ENCODE measurements around the gene RMND5B. TPM values are rescaled to one million over a fixed set of nuclear protein-coding genes. Genes with fewer than 3 reads are reported as not detected.

The RMND5B gene
- total RNA-seq, 1 donor from 2014 or later, result 42.9 TPM

DNA sequence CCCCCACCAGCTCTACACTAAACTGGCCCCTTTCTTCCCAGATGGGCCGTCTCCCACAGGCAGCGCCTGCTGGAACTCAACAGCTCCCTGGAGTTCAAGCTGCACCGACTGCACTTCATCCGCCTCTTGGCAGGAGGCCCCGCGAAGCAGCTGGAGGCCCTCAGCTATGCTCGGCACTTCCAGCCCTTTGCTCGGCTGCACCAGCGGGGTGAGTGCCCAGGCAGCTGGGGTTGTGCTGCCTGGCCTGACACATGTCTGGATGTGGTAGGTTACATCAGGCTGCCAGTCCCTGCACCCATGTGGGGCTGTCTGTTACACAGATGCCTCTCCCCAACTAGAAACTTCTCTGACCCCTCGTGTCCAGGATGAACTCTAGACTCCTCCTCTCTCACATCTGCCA is 13.1 kb downstream of the RMND5B start:
- TF ChIP-seq, protein P1, sequence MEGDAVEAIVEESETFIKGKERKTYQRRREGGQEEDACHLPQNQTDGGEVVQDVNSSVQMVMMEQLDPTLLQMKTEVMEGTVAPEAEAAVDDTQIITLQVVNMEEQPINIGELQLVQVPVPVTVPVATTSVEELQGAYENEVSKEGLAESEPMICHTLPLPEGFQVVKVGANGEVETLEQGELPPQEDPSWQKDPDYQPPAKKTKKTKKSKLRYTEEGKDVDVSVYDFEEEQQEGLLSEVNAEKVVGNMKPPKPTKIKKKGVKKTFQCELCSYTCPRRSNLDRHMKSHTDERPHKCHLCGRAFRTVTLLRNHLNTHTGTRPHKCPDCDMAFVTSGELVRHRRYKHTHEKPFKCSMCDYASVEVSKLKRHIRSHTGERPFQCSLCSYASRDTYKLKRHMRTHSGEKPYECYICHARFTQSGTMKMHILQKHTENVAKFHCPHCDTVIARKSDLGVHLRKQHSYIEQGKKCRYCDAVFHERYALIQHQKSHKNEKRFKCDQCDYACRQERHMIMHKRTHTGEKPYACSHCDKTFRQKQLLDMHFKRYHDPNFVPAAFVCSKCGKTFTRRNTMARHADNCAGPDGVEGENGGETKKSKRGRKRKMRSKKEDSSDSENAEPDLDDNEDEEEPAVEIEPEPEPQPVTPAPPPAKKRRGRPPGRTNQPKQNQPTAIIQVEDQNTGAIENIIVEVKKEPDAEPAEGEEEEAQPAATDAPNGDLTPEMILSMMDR (IDR thresholded peaks at IDR 0.05; ENCODE audit: insufficient read depth, low read length, severe bottlenecking), result no peak
- Histone ChIP-seq H3K36me3 (ENCODE audit: control insufficient read depth, insufficient read depth, low read length) (peaks cover 27% of the 10 kb centered on the region), H3K4me3 (ENCODE audit: low read depth, low read length) (no peak overlapping the region), H3K27me3 (ENCODE audit: control insufficient read depth, insufficient read depth, low read length) (no peaks in the 10 kb centered on the region)
- FAIRE-seq, result no peak
- DNase-seq (ENCODE audit: low read depth), result no peak

DNA sequence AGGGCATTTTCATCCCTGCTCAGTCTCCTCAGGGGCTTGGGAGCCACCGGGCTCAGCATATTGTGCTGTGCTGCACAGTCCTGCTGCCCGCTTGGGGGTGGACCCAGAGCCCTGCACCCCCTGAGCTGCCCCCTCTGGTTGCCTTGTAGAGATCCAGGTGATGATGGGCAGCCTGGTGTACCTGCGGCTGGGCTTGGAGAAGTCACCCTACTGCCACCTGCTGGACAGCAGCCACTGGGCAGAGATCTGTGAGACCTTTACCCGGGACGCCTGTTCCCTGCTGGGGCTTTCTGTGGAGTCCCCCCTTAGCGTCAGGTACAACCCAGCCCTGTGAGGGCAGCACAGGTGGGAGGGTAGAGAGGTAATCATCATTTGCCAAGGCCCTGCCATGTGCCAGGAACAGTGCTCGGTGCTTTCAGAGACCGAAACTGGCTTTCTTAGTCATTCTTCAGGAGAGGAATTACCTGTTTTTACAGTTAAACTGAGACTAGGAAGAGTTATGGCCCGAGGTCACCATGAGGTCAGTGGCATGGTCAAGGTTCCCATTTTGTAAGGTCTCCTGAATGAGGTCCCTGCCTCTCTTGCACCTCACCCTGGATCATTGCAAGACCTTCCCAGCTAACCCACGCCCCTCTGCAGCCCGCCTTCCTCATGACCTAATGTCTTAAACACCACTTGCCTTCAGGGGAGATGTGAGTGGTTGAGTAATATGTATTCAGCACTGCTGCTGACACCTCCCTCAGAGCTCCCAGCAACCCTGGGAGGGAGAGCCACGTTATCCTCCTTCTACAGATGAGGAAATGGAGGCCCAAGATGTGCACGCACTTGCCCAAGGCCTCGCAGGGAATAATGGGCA is 15.4 kb downstream of the RMND5B start:
- Histone ChIP-seq H3K36me3 (ENCODE audit: control insufficient read depth, insufficient read depth, low read length) (peaks cover 36% of the 10 kb centered on the region), H3K4me3 (ENCODE audit: low read depth, low read length) (no peak overlapping the region), H3K27me3 (ENCODE audit: control insufficient read depth, insufficient read depth, low read length) (no peaks in the 10 kb centered on the region)
- TF ChIP-seq, protein P1 (IDR thresholded peaks at IDR 0.05; ENCODE audit: insufficient read depth, low read length, severe bottlenecking), result peak; percentile 90
- peak; percentile 96 for DNase-seq (ENCODE audit: low read depth)
- FAIRE-seq, result peak; percentile 99

DNA sequence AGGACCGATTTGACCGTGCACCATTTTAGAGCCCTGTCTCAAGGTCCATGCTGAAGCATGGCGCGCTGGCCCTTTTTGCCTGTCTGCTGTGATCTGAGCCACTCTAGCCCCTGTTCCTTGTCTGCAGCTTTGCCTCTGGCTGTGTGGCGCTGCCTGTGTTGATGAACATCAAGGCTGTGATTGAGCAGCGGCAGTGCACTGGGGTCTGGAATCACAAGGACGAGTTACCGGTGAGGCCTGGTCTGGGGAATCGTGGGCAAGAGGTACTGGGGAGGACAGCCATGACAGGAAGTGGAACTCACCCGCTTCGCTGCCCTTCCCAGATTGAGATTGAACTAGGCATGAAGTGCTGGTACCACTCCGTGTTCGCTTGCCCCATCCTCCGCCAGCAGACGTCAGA is 16.6 kb downstream of the RMND5B start:
- TF ChIP-seq, protein P1 (IDR thresholded peaks at IDR 0.05; ENCODE audit: insufficient read depth, low read length, severe bottlenecking), result no peak
- Histone ChIP-seq H3K4me3 (ENCODE audit: low read depth, low read length) (no peak overlapping the region), H3K27me3 (ENCODE audit: control insufficient read depth, insufficient read depth, low read length) (no peaks in the 10 kb centered on the region), H3K36me3 (ENCODE audit: control insufficient read depth, insufficient read depth, low read length) (peaks cover 36% of the 10 kb centered on the region)
- DNase-seq (ENCODE audit: low read depth) (no peak), FAIRE-seq (no peak)

DNA sequence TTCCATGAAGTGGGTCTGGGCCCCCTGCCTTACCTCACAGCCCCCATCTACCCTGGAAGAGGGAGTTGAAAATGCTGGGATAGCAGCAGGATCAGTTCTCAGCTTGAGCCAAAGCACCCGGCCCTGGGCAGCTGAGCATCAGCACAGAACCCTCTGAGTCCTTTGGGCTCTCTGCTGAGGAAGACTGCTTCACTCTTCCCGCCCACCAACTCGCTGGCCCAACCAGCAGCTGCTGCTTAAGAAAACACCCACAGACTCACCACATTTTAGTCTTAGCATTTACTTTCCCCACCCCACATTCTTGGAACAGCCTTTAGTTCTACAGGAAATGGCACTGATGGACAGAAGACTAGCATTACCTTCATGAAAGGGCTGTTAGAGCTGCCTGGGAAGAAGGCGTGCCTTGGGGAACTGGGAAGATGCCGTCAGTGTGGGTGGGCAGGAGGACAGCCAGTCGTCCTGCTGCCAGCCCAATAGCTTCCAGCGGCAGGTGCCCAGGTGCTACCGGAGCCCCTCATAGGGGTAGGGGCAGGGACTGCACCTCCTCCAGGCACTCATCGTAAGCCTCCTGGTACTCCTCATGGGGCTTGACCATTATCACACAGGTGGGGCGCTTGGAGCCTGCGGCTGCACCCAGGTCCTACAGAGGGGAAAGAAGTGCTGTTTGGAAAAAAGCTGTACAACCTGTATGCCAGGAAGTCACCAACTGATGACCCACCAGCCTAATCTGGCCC is 18.6 kb downstream of the RMND5B start:
- H3K36me3 ChIP-seq (ENCODE audit: control insufficient read depth, insufficient read depth, low read length), result peaks cover 27% of the 10 kb centered on the region

DNA sequence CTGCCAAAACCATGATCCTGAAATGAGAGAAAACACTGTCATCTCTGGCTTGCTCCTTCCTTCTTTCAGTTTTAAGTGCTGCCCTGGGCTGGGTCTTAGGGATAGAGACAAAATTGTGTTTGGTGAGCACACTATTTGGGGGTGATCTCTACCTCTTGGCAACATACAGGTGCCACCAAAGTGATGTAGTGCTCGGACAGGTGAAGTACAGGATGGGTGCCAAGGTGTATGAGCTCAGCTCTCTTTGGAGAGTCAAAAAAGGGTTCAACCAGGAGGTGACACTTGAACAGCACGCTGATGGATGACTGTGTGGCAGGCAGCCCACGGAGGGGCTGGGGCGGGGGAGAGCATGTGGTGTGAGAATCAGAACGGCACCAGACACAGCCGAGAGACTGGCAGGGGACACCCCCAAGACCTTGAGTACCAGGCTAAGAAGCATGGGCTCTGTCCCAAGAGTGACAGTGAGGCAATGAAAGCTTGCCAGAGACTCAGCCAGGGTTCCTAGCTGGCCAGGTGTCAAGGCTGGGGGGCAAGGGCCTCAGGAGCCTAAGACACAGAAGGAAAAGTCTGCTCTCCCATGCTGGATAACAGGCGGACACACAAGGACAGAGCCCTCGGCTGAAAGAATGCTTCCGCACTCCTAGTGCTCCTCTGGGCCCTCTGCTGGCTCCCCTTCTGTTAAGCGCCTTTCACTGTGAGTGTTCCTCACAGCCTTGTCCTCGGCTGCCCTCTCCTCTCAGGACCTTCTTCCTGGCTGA is 20.3 kb downstream of the RMND5B start:
- TF ChIP-seq, protein P1 (IDR thresholded peaks at IDR 0.05; ENCODE audit: insufficient read depth, low read length, severe bottlenecking), result peak; percentile 25
- H3K27me3 ChIP-seq (ENCODE audit: control insufficient read depth, insufficient read depth, low read length), result no peaks in the 10 kb centered on the region
- H3K36me3 ChIP-seq (ENCODE audit: control insufficient read depth, insufficient read depth, low read length), result peaks cover 27% of the 10 kb centered on the region
- DNase-seq (ENCODE audit: low read depth) (no peak), FAIRE-seq (no peak)
- no peak overlapping the region for H3K4me3 ChIP-seq (ENCODE audit: low read depth, low read length)

More for the DNA sequence above, 18.6 kb downstream of the RMND5B start:
- no peak overlapping the region for H3K4me3 ChIP-seq (ENCODE audit: low read depth, low read length)
- no peak for DNase-seq (ENCODE audit: low read depth)
- TF ChIP-seq, protein P1 (IDR thresholded peaks at IDR 0.05; ENCODE audit: insufficient read depth, low read length, severe bottlenecking), result no peak
- FAIRE-seq, result no peak
- H3K27me3 ChIP-seq (ENCODE audit: control insufficient read depth, insufficient read depth, low read length), result no peaks in the 10 kb centered on the region
